ENCODE data around the gene PGC.

PGC gene

GRCh38 chr6:41690541-41691330 lies 56.5 kb downstream of the PGC start:
- DNase-seq (ENCODE audit: extremely low spot score): no peak
- ChIA-PET CTCF (interaction anchor here (1.2 to 6.3 kb wide), 5 partner anchors 6 to 322 kb away, joined by 3 to 58 read pairs (median 7); no protein-coding TSS in a partner anchor), POLR2A (no interaction called here)
- no peak for TF ChIP-seq CTCF (IDR thresholded peaks at IDR 0.05; ENCODE audit: control extremely low read depth, extremely low read depth, low read depth, missing control alignments)

- no peak for DNase-seq (ENCODE audit: extremely low spot score)
- CTCF ChIA-PET: interaction anchor here (0.9 to 2.1 kb wide), 9 partner anchors 10 to 265 kb away, joined by 3 to 8 read pairs (median 3); no protein-coding TSS in a partner anchor
- POLR2A ChIA-PET: no interaction called here
- TF ChIP-seq CTCF (IDR thresholded peaks at IDR 0.05; ENCODE audit: control extremely low read depth, extremely low read depth, low read depth, missing control alignments): no peak
Observed at GRCh38 chr6:41689171-41690008, 57.8 kb downstream of the PGC start.

- POLR2A ChIA-PET: no interaction called here
- no peak for TF ChIP-seq CTCF (IDR thresholded peaks at IDR 0.05; ENCODE audit: control extremely low read depth, extremely low read depth, low read depth, missing control alignments)
- DNase-seq (ENCODE audit: extremely low spot score): no peak
- CTCF ChIA-PET: interaction anchor here (0.9 to 2.1 kb wide), 7 partner anchors 9 to 264 kb away, joined by 3 to 8 read pairs (median 5); no protein-coding TSS in a partner anchor
Observed at GRCh38 chr6:41688256-41688965, 58.8 kb downstream of the PGC start.

- no peak for DNase-seq (ENCODE audit: extremely low spot score)
- no peak for TF ChIP-seq CTCF (IDR thresholded peaks at IDR 0.05; ENCODE audit: control extremely low read depth, extremely low read depth, low read depth, missing control alignments)
- POLR2A ChIA-PET: no interaction called here
- CTCF ChIA-PET: interaction anchor here (0.9 to 1.7 kb wide), 3 partner anchors 19 to 89 kb away, joined by 4 to 8 read pairs (median 5); no protein-coding TSS in a partner anchor
Observed at GRCh38 chr6:41687501-41688175, 59.6 kb downstream of the PGC start.
